ENCODE results near the gene CROT. TPM values are rescaled to one million over a fixed set of nuclear protein-coding genes. Genes with fewer than 3 reads are reported as not detected.

CROT gene
- polyA plus RNA-seq, 2 of the 4 experiments (the other 2 are of a cell fraction) = 12.3 to 18.2 TPM

- ATAC-seq (no peak), FAIRE-seq (no peak), DNase-seq (ENCODE audit: low read depth in 1 of 2, low spot score in 1 of 2) (no peak)
- Histone ChIP-seq H3K27ac (no peak overlapping the region), H3K4me1 (no peaks in the 10 kb centered on the region), H3K4me2 (no peak overlapping the region), H3K4me3 (no peak overlapping the region), H3K9me3 (no peaks in the 10 kb centered on the region)
- TF ChIP-seq PBX3 (IDR thresholded peaks at IDR 0.05) (no peak), NR3C1 (IDR thresholded peaks at IDR 0.05) (no peak), GATA3 (IDR thresholded peaks at IDR 0.05; ENCODE audit: borderline replicate concordance) (no peak), FOXS1 (CRISPR knock-in tag; IDR thresholded peaks at IDR 0.05) (no peak), REST (IDR thresholded peaks at IDR 0.05) (no peak), HOXB13 (CRISPR knock-in tag; IDR thresholded peaks at IDR 0.05; ENCODE audit: low read depth) (no peak), CBX2 (IDR thresholded peaks at IDR 0.05; ENCODE audit: borderline replicate concordance, low read depth) (no peak), MAX (IDR thresholded peaks at IDR 0.05) (no peak), BCL3 (IDR thresholded peaks at IDR 0.05) (no peak)
- CTCF ChIA-PET = interaction anchor here (1.0 to 1.5 kb wide), 5 partner anchors 8 to 112 kb away, joined by 3 to 5 read pairs (median 3); no protein-coding TSS in a partner anchor
- POLR2A ChIA-PET = no interaction called here
- WGBS (ENCODE audit: missing lambda C conversion rate) = 24% methylated on average over 5 of the region's 5 CpGs
Measured at GRCh38 chr7:87424075-87424474, 78.6 kb downstream of the CROT start.

GRCh38 chr7:87426160-87426559 is 80.7 kb downstream of the CROT start:
- no peak for FAIRE-seq
- H3K9me3 ChIP-seq = no peaks in the 10 kb centered on the region
- DNase-seq (ENCODE audit: low read depth in 1 of 2, low spot score in 1 of 2) = no peak
- CTCF ChIA-PET = no interaction called here
- no peaks in the 10 kb centered on the region for H3K4me1 ChIP-seq
- no peak for ATAC-seq
- no peak overlapping the region for H3K4me3 ChIP-seq
- TF ChIP-seq CTCF (IDR thresholded peaks at IDR 0.05) (no peak), MAX (IDR thresholded peaks at IDR 0.05) (no peak), KDM1A (IDR thresholded peaks at IDR 0.05; ENCODE audit: low read depth) (no peak), PBX3 (IDR thresholded peaks at IDR 0.05) (no peak), EHF (CRISPR knock-in tag; IDR thresholded peaks at IDR 0.05) (no peak), HMGXB4 (CRISPR knock-in tag; IDR thresholded peaks at IDR 0.05; ENCODE audit: borderline replicate concordance) (no peak), MAFK (IDR thresholded peaks at IDR 0.05; ENCODE audit: partially characterized antibody) (no peak), CEBPB (IDR thresholded peaks at IDR 0.05) (no peak), HES2 (IDR thresholded peaks at IDR 0.05) (no peak), USF2 (IDR thresholded peaks at IDR 0.05) (no peak), POLR2AphosphoS2 (conservative IDR thresholded peaks at IDR 0.05; ENCODE audit: low read length) (no peak), EP300 (IDR thresholded peaks at IDR 0.05) (no peak), SMC3 (IDR thresholded peaks at IDR 0.05) (no peak), RCOR1 (IDR thresholded peaks at IDR 0.05; ENCODE audit: low read depth, low read length) (no peak), SREBF2 (IDR thresholded peaks at IDR 0.05) (no peak), ZC3H11A (IDR thresholded peaks at IDR 0.05) (no peak), JUN (IDR thresholded peaks at IDR 0.05) (no peak), CBX8 (IDR thresholded peaks at IDR 0.05) (no peak)
- H3K4me2 ChIP-seq = no peak overlapping the region
- POLR2A ChIA-PET = no interaction called here
- H3K27ac ChIP-seq = no peak overlapping the region
- 23% methylated on average over 3 of the region's 3 CpGs for WGBS (ENCODE audit: missing lambda C conversion rate)
